ENCODE data around the gene ATPAF1. TPM values are rescaled to one million over a fixed set of nuclear protein-coding genes. Genes with fewer than 3 reads are reported as not detected.
A peak's percentile ranks its signal among the peaks of the same experiment; 100 is the strongest.

Gene ATPAF1
- total RNA-seq, 3 donors from 2014 or later (not counting 1 experiment from before 2014, with no cell fraction given): 18.0 to 21.7 (median 19.0) TPM

- 4% methylated on average over 2 of the region's 2 CpGs for WGBS (ENCODE audit: insufficient coverage)
- Histone ChIP-seq H3K4me1 (ENCODE audit: control insufficient read depth, insufficient read depth, low read length) (peaks cover 27% of the 10 kb centered on the region), H3K9me3 (ENCODE audit: control insufficient read depth, insufficient read depth, low read length) (no peaks in the 10 kb centered on the region), H3K36me3 (ENCODE audit: control insufficient read depth, insufficient read depth, low read length) (peaks cover 7% of the 10 kb centered on the region), H3K27ac (ENCODE audit: low read length) (peak overlapping the region; percentile 58), H3K4me3 (ENCODE audit: low read length) (peak overlapping the region; percentile 79), H3K27me3 (ENCODE audit: control insufficient read depth, insufficient read depth, low read length) (no peaks in the 10 kb centered on the region)
- peaks cover 59 to 61% of the 10 kb centered on the region in 2 donors for H3K4me1 Mint-ChIP-seq
- intact Hi-C loops (cut with micrococcal nuclease): no loop called here
- peak overlapping the region; percentile 95 for H3K4me3 Mint-ChIP-seq
- no peak for ATAC-seq
- no peaks in the 10 kb centered on the region for H3K36me3 Mint-ChIP-seq
- H3K9me3 Mint-ChIP-seq: no peaks in the 10 kb centered on the region
- DNase-seq: peak in 1 of 2 donors; percentile 30
- no peak for TF ChIP-seq CTCF (IDR thresholded peaks at IDR 0.05)
- H3K27me3 Mint-ChIP-seq (ENCODE audit: low read depth in 2 of 2): no peaks in the 10 kb centered on the region
- peak overlapping the region; percentile 89 to 90 for H3K27ac Mint-ChIP-seq
Measured at GRCh38 chr1:46603481-46603857, 64.7 kb downstream of the ATPAF1 start.

- no peak for DNase-seq
- no peaks in the 10 kb centered on the region for H3K9me3 Mint-ChIP-seq
- H3K4me1 Mint-ChIP-seq: peaks cover 57 to 76% of the 10 kb centered on the region in 2 donors
- no peak overlapping the region for H3K4me3 ChIP-seq (ENCODE audit: low read length)
- no peak overlapping the region for H3K27ac ChIP-seq (ENCODE audit: low read length)
- no peaks in the 10 kb centered on the region for H3K36me3 Mint-ChIP-seq
- H3K36me3 ChIP-seq (ENCODE audit: control insufficient read depth, insufficient read depth, low read length): no peaks in the 10 kb centered on the region
- intact Hi-C loops (cut with micrococcal nuclease): no loop called here
- no peak for ATAC-seq
- WGBS (ENCODE audit: insufficient coverage): 98% methylated on average over 3 of the region's 3 CpGs
- no peak for TF ChIP-seq CTCF (IDR thresholded peaks at IDR 0.05)
- no peaks in the 10 kb centered on the region for H3K27me3 ChIP-seq (ENCODE audit: control insufficient read depth, insufficient read depth, low read length)
- peak overlapping the region; percentile 61 for H3K4me3 Mint-ChIP-seq
- H3K27me3 Mint-ChIP-seq (ENCODE audit: low read depth in 2 of 2): no peaks in the 10 kb centered on the region
- H3K9me3 ChIP-seq (ENCODE audit: control insufficient read depth, insufficient read depth, low read length): no peaks in the 10 kb centered on the region
- H3K4me1 ChIP-seq (ENCODE audit: control insufficient read depth, insufficient read depth, low read length): peaks cover 27% of the 10 kb centered on the region
- H3K27ac Mint-ChIP-seq: peak overlapping the region in 1 of 2 donors; percentile 27
Measured at GRCh38 chr1:46601257-46602007, 66.7 kb downstream of the ATPAF1 start.

GRCh38 chr1:46599059-46599970 lies 68.8 kb downstream of the ATPAF1 start:
- Mint-ChIP-seq H3K36me3 (no peaks in the 10 kb centered on the region), H3K4me3 (no peak overlapping the region), H3K27me3 (ENCODE audit: low read depth in 2 of 2) (no peaks in the 10 kb centered on the region), H3K9me3 (no peaks in the 10 kb centered on the region), H3K4me1 (peaks cover 60 to 79% of the 10 kb centered on the region in 2 donors), H3K27ac (peak overlapping the region; percentile 8 to 50)
- no peaks in the 10 kb centered on the region for H3K9me3 ChIP-seq (ENCODE audit: control insufficient read depth, insufficient read depth, low read length)
- 81% methylated on average over 9 of the region's 9 CpGs for WGBS (ENCODE audit: insufficient coverage)
- H3K4me1 ChIP-seq (ENCODE audit: control insufficient read depth, insufficient read depth, low read length): peaks cover 24% of the 10 kb centered on the region
- no peak for TF ChIP-seq CTCF (IDR thresholded peaks at IDR 0.05)
- ATAC-seq (no peak), DNase-seq (no peak)
- H3K4me3 ChIP-seq (ENCODE audit: low read length): no peak overlapping the region
- no peaks in the 10 kb centered on the region for H3K36me3 ChIP-seq (ENCODE audit: control insufficient read depth, insufficient read depth, low read length)
- H3K27me3 ChIP-seq (ENCODE audit: control insufficient read depth, insufficient read depth, low read length): no peaks in the 10 kb centered on the region
- H3K27ac ChIP-seq (ENCODE audit: low read length): no peak overlapping the region
- intact Hi-C loops (cut with micrococcal nuclease): no loop called here

All from natural killer cell (primary cell).